Left hindlimb (tissue), 1 donor: ENCODE results near the gene DIS3L2.
"Not testable (repeated sequence)": the region's sequence is repeated elsewhere in the genome, so short reads cannot be mapped to it uniquely, and the experiment has no call there.

ENCODE experiments used
- DNase-seq: peaks from one replicate; pipeline ENCODE4 v3.0.0-alpha.2; 2018

DIS3L2 gene

GRCh38 chr2:232013701-232014353 is 52.3 kb downstream of the DIS3L2 start:
- DNase-seq, result peak; percentile 68

GRCh38 chr2:232014681-232015080 is 53.2 kb downstream of the DIS3L2 start:
- DNase-seq, result no peak

- DNase-seq, result peak; percentile 40
Measured at GRCh38 chr2:232018181-232018580, 56.7 kb downstream of the DIS3L2 start.

GRCh38 chr2:232022718-232023117 is 61.2 kb downstream of the DIS3L2 start:
- no peak for DNase-seq

- peak; percentile 38 for DNase-seq
Measured at GRCh38 chr2:232023426-232023825, 61.9 kb downstream of the DIS3L2 start.

GRCh38 chr2:232024457-232024856 is 62.9 kb downstream of the DIS3L2 start:
- DNase-seq, result no peak

- DNase-seq, result no peak
Measured at GRCh38 chr2:232026910-232027309, 65.4 kb downstream of the DIS3L2 start.

GRCh38 chr2:232027530-232027929 is 66.0 kb downstream of the DIS3L2 start:
- DNase-seq, result no peak

- no peak for DNase-seq
Measured at GRCh38 chr2:232028071-232028470, 66.6 kb downstream of the DIS3L2 start.

- peak; percentile 66 for DNase-seq
Measured at GRCh38 chr2:232028631-232029030, 67.1 kb downstream of the DIS3L2 start.

- DNase-seq, result no peak
Measured at GRCh38 chr2:232029346-232029745, 67.8 kb downstream of the DIS3L2 start.

GRCh38 chr2:232030229-232030628 is 68.7 kb downstream of the DIS3L2 start:
- no peak for DNase-seq

GRCh38 chr2:232035292-232035691 is 73.8 kb downstream of the DIS3L2 start:
- not testable (repeated sequence) for DNase-seq

GRCh38 chr2:232036876-232037275 is 75.4 kb downstream of the DIS3L2 start:
- not testable (repeated sequence) for DNase-seq

GRCh38 chr2:232038251-232038880 is 76.9 kb downstream of the DIS3L2 start:
- no peak for DNase-seq

GRCh38 chr2:232038881-232039485 is 77.5 kb downstream of the DIS3L2 start:
- DNase-seq, result no peak

GRCh38 chr2:232042911-232043574 is 81.5 kb downstream of the DIS3L2 start:
- no peak for DNase-seq

GRCh38 chr2:232043966-232044365 is 82.5 kb downstream of the DIS3L2 start:
- no peak for DNase-seq

- no peak for DNase-seq
Measured at GRCh38 chr2:232049350-232049749, 87.8 kb downstream of the DIS3L2 start.

GRCh38 chr2:232052591-232052990 is 91.1 kb downstream of the DIS3L2 start:
- no peak for DNase-seq

- no peak for DNase-seq
Measured at GRCh38 chr2:232053777-232054176, 92.3 kb downstream of the DIS3L2 start.

GRCh38 chr2:232058063-232058877 is 96.8 kb downstream of the DIS3L2 start:
- DNase-seq, result no peak

- no peak for DNase-seq
Measured at GRCh38 chr2:232058931-232059330, 97.4 kb downstream of the DIS3L2 start.
